RPMI7951 (cell line): ENCODE data around the gene CFAP57. TPM values are rescaled to one million over a fixed set of nuclear protein-coding genes. Genes with fewer than 3 reads are reported as not detected.

Experiments used
- DNase-seq: peaks from one replicate; pipeline ENCODE4 v3.0.0-alpha.2; 2012; ENCODE audit warnings: low read depth
- total RNA-seq: library from RNA; depleted of rRNA; stranded (reverse); fragments of >200 nt; shearing (Covaris generic); gene quantifications from 2 replicates; pipeline ENCODE4 v1.2.3, GENCODE V29; 2014

CFAP57 gene
- total RNA-seq, 1 experiment from 2014 or later = 0.48 TPM

- DNase-seq = no peak
Measured at GRCh38 chr1:43276673-43277072, 104.5 kb downstream of the CFAP57 start.

DNA sequence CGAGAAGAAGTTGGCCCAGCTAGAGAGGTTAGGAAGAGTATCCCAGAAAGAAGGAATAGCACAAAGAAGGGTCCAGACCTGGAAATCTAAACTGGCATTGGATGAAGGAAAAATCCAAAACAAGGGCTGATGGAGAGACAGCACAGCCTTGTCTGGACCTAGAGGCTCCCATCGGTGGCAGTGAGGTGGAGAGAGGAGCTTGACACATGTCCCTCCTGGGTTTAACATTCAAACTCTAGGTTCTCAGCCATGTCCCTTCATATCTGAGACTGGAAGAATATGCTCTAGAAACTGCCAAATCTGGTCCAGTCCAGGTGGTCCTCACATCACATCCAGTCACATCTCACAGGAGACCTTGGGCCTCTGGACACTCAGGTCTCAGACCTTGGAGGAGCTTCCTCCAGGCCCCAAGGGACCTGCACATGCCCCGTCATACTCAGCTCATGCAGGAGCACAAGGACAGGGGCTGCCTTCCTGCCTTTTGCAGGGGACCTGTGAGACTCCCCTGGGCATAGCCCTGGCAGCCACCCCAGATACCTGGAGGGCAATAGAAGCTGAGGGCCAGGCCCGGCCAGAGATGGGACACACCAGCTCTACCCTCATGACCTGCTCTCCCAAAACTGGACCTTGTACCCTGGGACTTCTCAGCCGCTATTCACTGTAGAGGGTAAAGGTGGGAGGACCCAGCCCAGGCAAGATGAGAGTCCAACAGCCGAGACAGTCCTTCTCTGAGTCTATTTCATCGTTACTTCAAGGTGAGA is 105.2 kb downstream of the CFAP57 start:
- DNase-seq = no peak

- DNase-seq = no peak
Measured at GRCh38 chr1:43279161-43279560, 107.0 kb downstream of the CFAP57 start.

DNA sequence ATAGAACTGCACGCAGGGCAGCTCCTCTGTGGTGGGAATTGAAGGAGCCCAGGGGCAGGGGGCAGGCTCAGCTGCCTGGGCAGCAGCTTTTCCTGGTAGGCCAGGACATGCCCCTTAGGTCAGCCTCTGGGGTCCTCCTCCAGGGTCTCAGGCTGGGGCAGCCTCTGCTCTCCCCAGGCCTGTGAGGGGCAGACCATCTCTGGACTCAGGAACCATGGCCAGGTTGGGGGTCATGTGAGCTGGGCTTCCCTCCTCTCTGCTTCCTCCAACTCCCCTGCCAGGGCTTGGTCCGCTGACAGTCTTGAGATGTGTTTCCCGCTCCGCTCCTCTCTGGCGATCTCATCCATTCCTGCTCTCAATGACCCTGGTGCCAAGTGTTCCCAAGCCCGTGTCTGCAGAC is 107.5 kb downstream of the CFAP57 start:
- no peak for DNase-seq

DNA sequence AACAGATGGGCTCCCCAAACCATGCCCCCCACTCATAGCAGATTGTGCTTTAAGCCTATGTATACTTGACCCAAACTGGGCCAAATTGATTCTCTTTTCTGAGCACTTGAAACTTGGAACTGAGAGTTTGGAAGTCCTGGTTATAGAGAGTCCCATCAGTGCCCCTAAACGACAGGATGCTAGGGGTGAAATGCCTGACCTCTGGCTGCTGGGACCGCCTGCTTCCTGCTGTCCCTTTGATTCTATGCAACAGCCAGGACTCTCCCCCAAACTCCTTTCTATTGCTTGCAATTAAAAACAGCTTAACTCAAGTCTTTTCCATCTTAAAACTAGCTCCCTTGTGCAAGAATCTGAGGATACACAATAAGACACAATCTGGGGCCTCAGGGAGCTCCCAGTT is 108.6 kb downstream of the CFAP57 start:
- no peak for DNase-seq

DNA sequence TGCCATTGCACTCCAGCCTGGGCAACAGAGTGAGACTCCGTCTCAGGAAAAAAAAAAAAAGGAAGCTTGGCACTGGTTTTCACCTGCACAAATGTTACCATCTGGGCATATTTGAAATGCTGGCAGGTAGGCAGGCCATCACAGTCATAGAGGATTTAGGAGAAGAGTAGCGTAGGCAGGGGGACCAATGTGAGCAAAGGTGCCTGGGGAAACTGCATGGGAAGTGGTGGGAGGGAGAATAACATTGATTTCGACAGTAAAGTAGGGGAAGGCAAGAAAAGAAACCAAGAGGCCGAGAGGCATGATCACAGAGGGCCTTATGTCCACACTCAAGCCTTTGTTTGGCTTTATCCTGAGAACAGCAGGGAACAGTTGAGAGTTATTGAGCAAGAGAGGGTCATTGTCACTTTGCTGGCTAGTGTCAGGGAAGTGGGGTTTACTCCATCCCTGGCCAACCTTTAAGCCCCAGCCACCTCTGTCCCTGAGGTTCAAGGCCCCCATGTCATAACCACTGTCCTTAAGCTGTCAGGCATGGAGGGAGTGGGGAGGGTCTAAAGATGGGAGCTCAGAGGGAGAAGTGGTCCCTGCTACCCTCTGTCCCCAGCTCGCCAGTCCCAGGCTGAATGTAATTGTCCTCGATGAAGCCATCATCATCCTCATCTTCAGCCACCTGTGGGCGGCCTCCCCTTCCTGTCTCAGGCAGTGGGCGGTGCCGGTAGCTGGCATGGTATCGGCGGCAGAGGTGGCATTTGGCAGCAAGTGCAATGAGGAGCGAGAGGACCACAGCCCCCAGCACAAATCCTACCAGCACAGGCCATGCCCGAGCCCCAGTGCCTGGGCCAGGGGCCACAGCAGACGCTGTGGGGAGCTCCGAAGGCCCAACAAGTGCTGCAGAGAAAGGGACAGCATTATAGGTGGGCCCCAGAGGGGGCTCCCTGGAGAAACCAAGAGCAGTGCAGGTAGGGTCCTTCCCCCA is 110.4 kb downstream of the CFAP57 start:
- DNase-seq = no peak

DNA sequence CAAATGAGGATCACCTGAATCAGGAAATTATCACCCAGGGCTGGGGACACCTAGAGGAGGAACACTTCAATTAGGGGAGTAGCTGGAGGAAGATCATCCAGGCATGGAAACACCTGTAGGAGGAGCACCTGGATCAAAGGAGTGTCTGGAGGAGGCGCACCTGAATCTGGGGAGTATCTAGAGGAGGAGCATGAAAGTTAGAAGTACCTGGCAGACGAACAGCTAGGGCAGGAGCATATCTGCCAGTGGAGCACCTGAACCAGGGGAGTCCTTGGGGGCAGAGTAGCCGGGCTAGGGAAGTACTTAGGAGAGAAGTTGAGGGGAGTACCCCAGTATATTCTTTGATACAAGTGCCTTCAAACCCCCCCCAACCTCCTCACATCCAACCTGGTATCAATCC is 111.9 kb downstream of the CFAP57 start:
- DNase-seq = no peak

GRCh38 chr1:43284546-43285110 is 112.5 kb downstream of the CFAP57 start:
- DNase-seq = no peak

GRCh38 chr1:43285269-43285990 is 113.3 kb downstream of the CFAP57 start, which contains the start of gene C1orf210:
Gene C1orf210, minus strand, starts transcription at chr1:43285581. Its CDS starts 2,311 bp downstream, at chr1:43283270.
- DNase-seq = no peak

DNA sequence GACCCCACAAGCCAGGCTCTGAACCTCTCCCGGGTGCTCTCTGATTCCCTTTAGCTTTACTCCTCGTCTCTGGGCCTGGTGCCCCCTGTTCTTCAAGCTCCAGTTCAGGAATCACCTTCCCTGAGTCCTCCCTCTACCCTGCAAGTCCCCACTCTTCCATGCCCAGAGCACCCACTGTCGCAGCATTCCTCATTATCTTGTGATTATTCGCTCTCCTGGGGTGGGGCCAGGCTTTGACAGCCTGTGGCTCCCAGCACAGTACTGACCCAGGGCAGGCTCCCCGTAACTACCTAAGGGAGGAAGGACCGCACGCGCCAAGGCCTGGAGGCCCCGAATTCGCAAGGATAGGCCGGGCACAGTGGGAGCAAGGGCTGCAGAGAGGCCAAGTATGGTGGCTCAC is 114.0 kb downstream of the CFAP57 start:
- DNase-seq = no peak

GRCh38 chr1:43286533-43286932 is 114.4 kb downstream of the CFAP57 start:
- DNase-seq = no peak

DNA sequence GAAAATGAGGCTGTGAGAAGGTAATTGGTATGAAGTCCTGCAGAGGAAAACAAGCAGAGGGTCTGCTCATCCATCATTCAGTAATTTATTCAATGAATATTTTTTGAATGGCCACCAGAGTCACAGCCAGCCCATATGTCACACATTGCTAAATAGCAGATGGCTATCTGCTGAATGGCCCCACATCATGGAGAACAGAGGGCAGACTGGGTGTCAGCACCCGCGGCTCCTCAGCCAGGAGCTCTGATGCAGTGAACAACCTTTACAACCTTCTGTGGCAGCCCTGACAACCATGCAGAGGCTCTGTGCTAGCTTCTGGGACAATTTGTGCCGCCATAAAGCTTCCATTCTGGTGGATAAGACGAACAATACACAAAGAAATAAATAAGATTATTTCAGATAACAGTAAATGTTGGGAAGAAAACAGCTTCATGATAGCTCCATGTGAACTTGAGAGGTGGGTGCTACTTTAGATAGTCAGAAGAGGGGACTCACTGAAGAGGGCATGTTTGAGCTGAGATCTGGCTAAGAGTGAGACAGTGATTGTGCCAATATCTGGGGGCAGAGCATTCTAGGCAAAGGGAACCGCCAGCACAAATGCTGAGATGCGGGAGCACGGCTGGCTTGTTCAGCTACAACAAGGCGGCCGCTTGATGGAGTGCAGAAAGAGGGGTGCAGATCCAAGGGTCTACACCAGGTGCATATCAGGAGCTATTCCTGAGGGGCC is 116.1 kb downstream of the CFAP57 start:
- no peak for DNase-seq

DNA sequence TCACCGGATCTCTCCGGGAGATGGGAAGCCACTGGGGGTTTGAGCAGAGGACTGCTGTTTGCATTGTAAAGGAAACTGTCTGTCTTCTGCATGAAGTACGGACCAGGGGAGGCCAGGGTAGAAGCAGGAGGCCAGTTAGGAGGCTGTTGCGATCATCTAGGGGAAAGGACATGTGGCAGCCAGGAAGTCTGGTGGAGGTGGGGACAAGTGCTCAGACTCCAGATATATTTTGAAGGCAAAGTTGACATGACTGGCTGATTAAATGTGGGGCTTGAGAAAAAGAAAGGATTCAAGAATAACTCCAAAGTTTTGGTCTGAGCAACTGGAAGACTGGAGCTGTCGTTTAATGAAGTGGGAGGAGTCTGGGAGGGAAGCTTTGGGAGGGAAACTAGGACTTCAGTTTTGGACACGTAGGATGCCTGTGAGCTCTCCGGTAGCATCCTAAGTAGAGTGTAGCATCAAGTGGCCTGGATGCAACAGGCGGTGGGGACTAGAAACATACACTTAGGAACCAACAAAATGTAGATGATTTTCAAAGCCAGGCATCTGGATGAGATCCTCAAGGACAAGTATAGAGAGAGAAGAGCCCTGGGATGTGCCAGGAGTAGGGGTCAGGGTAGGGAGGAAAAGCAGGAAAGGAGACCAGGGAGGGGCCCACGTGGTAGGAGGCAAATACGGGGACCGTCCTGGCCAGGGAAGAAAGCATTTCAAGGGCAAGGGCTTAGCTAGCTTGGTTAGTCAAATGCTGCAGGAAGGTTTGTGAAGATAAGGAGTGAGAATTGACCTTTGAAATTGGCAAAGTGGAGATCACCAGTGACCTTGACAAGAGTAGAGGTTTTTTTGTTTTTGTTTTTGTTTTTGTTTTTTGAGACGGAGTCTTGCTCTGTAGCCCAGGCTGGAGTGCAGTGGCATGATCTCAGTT is 116.9 kb downstream of the CFAP57 start:
- no peak for DNase-seq

- no peak for DNase-seq
Measured at GRCh38 chr1:43292216-43292615, 120.1 kb downstream of the CFAP57 start.

DNA sequence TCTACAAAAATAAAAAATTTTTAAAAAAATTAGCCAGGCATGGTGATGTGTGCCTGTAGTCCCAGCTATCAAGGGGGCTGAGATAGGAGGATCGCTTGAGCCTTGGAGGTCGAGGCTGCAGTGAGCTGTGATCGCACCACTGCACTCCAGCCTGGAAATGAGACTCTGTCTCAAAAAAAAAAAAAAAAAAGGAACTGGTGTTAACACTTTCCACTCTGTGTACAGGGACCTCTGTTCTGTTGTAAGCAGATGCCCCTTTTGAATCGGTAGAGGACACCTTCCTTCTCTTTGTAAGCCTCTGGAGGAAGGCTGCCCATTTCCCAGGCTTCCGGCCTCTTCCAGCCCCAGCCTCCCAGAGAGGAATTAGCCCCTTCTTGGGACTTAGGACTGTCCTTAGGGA is 120.5 kb downstream of the CFAP57 start:
- no peak for DNase-seq

DNA sequence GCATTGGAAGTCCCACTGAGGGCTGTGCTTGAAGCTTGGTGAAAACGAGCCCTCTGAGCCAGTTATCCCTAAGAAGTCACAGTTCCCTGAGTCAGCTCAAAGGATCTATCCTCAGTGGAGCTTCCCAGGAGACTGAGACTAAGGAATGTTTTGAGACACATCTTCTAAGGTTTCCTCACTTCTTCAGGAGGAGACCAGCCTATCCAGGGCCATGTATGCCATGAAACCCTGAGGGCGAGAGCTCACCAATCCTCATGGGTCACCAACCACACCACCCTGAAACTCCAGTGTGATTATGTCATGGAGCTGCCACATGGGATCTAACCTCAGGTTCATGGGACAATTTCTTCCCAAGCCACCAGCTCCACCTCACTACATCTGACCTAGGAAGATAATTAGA is 121.0 kb downstream of the CFAP57 start:
- DNase-seq = peak; percentile 13

DNA sequence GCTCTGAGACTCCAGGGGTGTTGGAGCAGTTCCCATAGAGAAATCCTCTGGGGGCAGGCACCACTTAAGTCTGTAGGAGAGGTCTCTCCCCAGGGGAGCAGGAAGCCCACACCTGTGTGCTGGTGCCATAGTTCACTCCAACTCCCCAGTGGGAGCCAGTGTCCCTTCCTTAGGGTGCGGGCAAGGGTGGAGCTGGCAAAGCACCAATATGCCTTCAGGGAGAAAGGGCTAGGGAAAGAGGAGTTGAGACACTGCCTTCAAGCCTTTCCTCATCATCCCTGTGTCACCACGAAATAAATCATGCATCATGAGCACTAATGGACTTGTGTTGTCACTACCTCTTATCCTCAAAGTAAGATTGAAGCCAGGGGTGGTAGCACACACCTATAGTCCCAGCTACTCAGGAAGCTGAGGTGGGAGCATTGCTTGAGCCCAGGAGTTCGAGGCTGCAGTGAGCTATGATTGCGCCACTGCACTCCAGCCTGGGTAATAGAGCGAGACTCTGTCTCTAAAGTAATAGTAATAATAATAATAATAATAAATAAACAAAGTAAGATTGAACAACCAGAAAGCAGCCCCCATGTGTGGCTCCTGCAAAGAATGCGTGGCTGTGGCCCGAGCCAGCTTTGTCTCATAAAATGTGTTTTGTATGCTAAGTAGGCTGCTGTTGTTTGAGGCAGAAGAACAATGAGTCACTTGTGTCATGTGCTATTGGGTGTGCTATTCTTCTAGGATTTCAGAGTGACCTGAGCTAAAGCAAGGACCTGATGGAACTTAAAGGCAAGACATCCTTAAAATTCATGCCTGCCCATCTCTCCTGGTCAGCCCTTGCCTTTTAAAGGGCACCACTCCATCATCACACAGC is 122.0 kb downstream of the CFAP57 start:
- DNase-seq = peak; percentile 40

DNA sequence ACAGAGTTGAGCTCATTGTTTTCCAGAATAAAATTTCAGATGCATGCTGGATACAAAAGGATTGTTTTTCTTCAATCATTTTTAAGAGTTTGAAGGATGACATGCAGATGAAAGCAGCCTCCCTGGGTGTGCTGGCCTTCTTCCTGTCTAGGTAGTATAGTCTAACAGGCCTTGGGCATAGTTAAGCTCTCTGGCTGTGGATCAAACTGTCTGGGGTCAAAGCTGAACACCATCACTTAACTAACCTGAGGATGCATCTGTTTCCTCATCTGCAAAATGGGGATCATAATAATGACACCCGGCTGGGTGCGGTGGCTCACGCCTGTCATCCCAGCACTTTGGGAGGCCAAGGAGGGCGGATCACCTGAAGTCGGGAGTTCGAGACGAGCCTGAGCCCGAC is 122.6 kb downstream of the CFAP57 start:
- no peak for DNase-seq

GRCh38 chr1:43296207-43296606 is 124.1 kb downstream of the CFAP57 start:
- DNase-seq = no peak
